ENCODE results near the gene MAD1L1. TPM values are rescaled to one million over a fixed set of nuclear protein-coding genes. Genes with fewer than 3 reads are reported as not detected.

Gene MAD1L1
- total RNA-seq, 2 experiments from 2014 or later: 58.3 to 65.3 TPM

DNA sequence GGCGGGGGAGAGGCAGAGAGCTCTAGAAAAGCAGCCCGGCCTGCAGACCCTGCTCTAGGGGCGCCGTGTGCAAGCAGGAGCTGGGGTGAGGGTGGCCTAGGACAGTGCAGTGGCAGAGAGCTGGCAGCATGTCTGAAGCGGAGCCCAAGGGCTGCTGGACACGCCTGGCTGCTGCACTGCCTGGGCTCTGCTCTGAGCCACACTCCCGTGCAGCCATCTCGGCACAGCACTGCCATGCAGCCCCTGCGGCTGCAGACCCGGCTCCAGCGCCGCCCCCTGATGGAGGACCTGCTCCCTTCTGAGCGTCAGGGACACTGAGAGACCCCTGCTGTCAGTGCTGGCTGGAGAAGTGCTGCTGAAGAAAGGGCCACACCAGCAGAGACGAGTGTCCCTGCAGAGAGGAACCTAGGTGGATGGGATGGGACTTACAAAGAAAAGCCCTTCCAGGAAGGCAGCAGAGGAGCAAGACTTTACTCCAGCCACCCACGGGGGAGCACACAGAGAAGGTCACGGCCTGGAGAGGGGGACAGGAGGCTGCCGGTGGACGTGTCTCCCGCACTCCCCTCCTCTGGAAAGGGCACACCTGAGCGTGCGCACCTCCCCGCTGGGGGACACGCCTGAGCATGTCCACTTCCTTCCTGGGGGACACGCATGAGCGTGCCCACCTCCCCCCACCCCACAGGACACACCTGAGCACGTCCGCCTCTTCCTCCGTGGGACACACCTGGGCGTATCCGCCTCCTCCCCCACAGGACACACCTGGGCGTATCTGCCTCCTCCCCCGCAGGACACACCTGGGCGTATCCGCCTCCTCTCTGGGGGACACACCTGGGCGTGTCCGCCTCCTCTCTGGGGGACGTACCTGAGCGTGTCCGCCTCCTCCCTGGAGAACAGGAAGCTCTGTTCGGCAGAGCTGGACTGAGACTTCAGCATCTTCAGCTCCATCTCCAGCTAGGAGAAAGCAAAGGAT lies 252.9 kb downstream of the MAD1L1 start:
- H3K36me3 ChIP-seq (ENCODE audit: insufficient read depth, low read length): peaks cover 27% of the 10 kb centered on the region
- peaks cover 17% of the 10 kb centered on the region for H3K4me1 ChIP-seq (ENCODE audit: insufficient read depth, low read length, poor library complexity, severe bottlenecking)
- H3K4me2 ChIP-seq (ENCODE audit: low read length): peak overlapping the region; percentile 58
- BruUV-seq (replicated peaks): no TSS peak
- H3K9me2 ChIP-seq (ENCODE audit: insufficient read depth, low read length): no peaks in the 10 kb centered on the region
- peak overlapping the region; percentile 55 for H3K4me3 ChIP-seq (ENCODE audit: low read depth, low read length, poor library complexity, severe bottlenecking)
- no peaks in the 10 kb centered on the region for H4K20me1 ChIP-seq (ENCODE audit: insufficient read depth, low read length)
- H3K9me3 ChIP-seq (ENCODE audit: low read length): no peaks in the 10 kb centered on the region
- intact Hi-C loops (cut with micrococcal nuclease; ENCODE audit: unreplicated experiment): loop anchor here (5.0 kb wide), 1 partner anchor 52 kb away; no protein-coding TSS in a partner anchor
- DNase-seq (ENCODE audit: low spot score): peak; percentile 86
- no peak for TF ChIP-seq EZH2phosphoT487 (IDR thresholded peaks at IDR 0.05; ENCODE audit: borderline replicate concordance, low read depth, low read length)
- TF ChIP-seq, protein P1, sequence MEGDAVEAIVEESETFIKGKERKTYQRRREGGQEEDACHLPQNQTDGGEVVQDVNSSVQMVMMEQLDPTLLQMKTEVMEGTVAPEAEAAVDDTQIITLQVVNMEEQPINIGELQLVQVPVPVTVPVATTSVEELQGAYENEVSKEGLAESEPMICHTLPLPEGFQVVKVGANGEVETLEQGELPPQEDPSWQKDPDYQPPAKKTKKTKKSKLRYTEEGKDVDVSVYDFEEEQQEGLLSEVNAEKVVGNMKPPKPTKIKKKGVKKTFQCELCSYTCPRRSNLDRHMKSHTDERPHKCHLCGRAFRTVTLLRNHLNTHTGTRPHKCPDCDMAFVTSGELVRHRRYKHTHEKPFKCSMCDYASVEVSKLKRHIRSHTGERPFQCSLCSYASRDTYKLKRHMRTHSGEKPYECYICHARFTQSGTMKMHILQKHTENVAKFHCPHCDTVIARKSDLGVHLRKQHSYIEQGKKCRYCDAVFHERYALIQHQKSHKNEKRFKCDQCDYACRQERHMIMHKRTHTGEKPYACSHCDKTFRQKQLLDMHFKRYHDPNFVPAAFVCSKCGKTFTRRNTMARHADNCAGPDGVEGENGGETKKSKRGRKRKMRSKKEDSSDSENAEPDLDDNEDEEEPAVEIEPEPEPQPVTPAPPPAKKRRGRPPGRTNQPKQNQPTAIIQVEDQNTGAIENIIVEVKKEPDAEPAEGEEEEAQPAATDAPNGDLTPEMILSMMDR (conservative IDR thresholded peaks at IDR 0.05; ENCODE audit: low read length): no peak
- ChIA-PET POLR2A (no interaction called here), CTCF (ENCODE audit: unreplicated experiment) (interaction anchor here (0.6 kb wide), 2 partner anchors 293 to 440 kb away, joined by 3 to 5 read pairs; no protein-coding TSS in a partner anchor)
- H3K79me2 ChIP-seq (ENCODE audit: insufficient read depth, low read depth, low read length): no peaks in the 10 kb centered on the region
- H3K27ac ChIP-seq (ENCODE audit: low read depth, low read length, poor library complexity, severe bottlenecking): peak overlapping the region; percentile 7
- H2AFZ ChIP-seq (ENCODE audit: low read length): no peak overlapping the region

DNA sequence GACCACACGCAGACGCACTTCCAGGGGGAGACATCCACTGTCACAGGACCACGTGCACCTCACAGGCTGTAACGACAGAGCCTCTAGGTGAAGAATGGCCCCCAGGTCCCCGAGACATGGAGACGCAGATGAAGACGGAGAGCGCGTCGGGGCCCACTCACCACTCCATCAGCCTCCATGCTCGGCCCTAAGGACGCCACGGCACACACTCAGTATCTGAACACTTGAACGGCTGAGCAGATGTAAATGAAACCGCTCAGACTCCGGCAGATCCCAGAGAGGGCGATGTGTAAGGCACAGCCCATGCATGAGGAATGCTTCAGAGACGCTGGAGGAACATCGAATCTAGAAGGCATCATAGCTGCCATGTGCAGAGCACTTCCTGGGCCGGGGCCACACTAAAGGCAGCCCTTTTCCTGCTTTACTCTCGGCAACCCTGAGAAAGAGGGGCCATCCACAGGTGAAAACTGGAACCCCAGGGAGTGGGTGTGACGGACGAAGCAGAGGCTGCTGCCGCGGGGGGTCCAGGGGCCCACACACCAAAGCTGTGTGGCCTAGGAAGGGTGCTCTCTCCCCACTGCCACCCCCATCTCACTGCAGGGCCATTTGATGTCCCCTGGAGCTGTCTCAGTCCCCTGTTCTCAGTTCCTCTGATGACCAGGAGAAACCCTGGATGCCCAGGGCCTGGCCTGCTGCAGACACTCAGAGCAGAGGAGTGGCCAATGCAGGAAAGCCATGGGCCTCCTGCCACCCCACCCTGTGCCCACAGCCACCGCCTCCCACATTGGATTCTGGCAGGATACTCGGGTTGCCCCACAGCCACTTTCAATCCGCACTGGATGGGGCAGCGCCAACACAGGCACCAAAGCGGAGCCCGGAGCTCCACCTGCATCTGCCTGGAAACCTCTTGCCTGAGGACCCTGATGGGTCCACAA lies 253.8 kb downstream of the MAD1L1 start:
- no peak overlapping the region for H3K4me3 ChIP-seq (ENCODE audit: low read depth, low read length, poor library complexity, severe bottlenecking)
- no peaks in the 10 kb centered on the region for H3K9me3 ChIP-seq (ENCODE audit: low read length)
- H3K4me2 ChIP-seq (ENCODE audit: low read length): no peak overlapping the region
- intact Hi-C loops (cut with micrococcal nuclease; ENCODE audit: unreplicated experiment): no loop called here
- H3K36me3 ChIP-seq (ENCODE audit: insufficient read depth, low read length): peaks cover 27% of the 10 kb centered on the region
- no TSS peak for BruUV-seq (replicated peaks)
- H3K79me2 ChIP-seq (ENCODE audit: insufficient read depth, low read depth, low read length): no peaks in the 10 kb centered on the region
- DNase-seq (ENCODE audit: low spot score): no peak
- ChIA-PET POLR2A (no interaction called here), CTCF (ENCODE audit: unreplicated experiment) (no interaction called here)
- H3K9me2 ChIP-seq (ENCODE audit: insufficient read depth, low read length): no peaks in the 10 kb centered on the region
- no peak overlapping the region for H2AFZ ChIP-seq (ENCODE audit: low read length)
- no peak for TF ChIP-seq EZH2phosphoT487 (IDR thresholded peaks at IDR 0.05; ENCODE audit: borderline replicate concordance, low read depth, low read length)
- TF ChIP-seq, protein P1 (conservative IDR thresholded peaks at IDR 0.05; ENCODE audit: low read length): no peak
- H4K20me1 ChIP-seq (ENCODE audit: insufficient read depth, low read length): no peaks in the 10 kb centered on the region
- H3K4me1 ChIP-seq (ENCODE audit: insufficient read depth, low read length, poor library complexity, severe bottlenecking): peaks cover 17% of the 10 kb centered on the region
- no peak overlapping the region for H3K27ac ChIP-seq (ENCODE audit: low read depth, low read length, poor library complexity, severe bottlenecking)

Data from OCI-LY7 (cell line).